ENCODE measurements around the gene SLC47A2.

DNA sequence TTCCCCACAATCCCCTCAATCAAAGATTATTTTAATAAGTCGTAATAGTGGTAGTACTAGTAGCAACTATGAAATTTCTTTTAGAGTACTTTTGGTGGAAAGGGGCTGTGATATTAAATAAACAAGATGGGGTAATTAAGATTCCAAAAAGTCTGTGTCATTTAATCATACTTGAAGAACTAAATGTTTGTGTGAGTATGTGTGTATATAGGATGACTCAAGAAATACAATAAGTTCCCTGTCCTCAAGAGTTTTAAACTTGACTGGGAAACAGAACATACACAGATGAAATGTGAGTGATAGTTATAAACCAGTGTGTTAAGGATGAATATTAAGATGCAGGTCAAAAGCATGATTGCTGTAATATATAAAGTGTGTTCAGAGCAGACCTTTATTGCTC is 65.6 kb downstream of the SLC47A2 start:
- TF ChIP-seq RNF2 (IDR thresholded peaks at IDR 0.05) (no peak), ZZZ3 (IDR thresholded peaks at IDR 0.05) (no peak), ESRRA (IDR thresholded peaks at IDR 0.05; ENCODE audit: borderline replicate concordance, low read depth) (no peak), DNMT1 (IDR thresholded peaks at IDR 0.05) (no peak), BRD4 (IDR thresholded peaks at IDR 0.05) (no peak), POLR2A (conservative IDR thresholded peaks at IDR 0.05) (no peak), TBP (optimal IDR thresholded peaks at IDR 0.05; ENCODE audit: low read depth, low read length) (no peak), NFE2L1 (tag; IDR thresholded peaks at IDR 0.05; ENCODE audit: borderline replicate concordance, low read depth) (no peak), SREBF2 (CRISPR knock-in tag; IDR thresholded peaks at IDR 0.05) (no peak), PYGO2 (tag; IDR thresholded peaks at IDR 0.05) (no peak)
- TF ChIP-seq, protein P1, sequence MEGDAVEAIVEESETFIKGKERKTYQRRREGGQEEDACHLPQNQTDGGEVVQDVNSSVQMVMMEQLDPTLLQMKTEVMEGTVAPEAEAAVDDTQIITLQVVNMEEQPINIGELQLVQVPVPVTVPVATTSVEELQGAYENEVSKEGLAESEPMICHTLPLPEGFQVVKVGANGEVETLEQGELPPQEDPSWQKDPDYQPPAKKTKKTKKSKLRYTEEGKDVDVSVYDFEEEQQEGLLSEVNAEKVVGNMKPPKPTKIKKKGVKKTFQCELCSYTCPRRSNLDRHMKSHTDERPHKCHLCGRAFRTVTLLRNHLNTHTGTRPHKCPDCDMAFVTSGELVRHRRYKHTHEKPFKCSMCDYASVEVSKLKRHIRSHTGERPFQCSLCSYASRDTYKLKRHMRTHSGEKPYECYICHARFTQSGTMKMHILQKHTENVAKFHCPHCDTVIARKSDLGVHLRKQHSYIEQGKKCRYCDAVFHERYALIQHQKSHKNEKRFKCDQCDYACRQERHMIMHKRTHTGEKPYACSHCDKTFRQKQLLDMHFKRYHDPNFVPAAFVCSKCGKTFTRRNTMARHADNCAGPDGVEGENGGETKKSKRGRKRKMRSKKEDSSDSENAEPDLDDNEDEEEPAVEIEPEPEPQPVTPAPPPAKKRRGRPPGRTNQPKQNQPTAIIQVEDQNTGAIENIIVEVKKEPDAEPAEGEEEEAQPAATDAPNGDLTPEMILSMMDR (IDR thresholded peaks at IDR 0.05 in 2 of 3, conservative IDR thresholded peaks at IDR 0.05 in 1 of 3; ENCODE audit: insufficient read depth in 2 of 3, low read depth in 1 of 3, low read length in 3 of 3), result no peak
- TF ChIP-seq, protein P2, sequence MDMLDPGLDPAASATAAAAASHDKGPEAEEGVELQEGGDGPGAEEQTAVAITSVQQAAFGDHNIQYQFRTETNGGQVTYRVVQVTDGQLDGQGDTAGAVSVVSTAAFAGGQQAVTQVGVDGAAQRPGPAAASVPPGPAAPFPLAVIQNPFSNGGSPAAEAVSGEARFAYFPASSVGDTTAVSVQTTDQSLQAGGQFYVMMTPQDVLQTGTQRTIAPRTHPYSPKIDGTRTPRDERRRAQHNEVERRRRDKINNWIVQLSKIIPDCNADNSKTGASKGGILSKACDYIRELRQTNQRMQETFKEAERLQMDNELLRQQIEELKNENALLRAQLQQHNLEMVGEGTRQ (CRISPR knock-in tag; IDR thresholded peaks at IDR 0.05), result no peak
